GM19372 (cell line): Measurements from ENCODE around the gene DEDD2.

ENCODE experiments used
- ATAC-seq: cut with Tn5 transposase; IDR thresholded peaks from one replicate; pipeline ENCODE4 v1.9.1; 2021; ENCODE audit warnings: mild to moderate bottlenecking, low read depth, moderate library complexity; ENCODE audit not compliant: unreplicated experiment

Gene DEDD2

DNA sequence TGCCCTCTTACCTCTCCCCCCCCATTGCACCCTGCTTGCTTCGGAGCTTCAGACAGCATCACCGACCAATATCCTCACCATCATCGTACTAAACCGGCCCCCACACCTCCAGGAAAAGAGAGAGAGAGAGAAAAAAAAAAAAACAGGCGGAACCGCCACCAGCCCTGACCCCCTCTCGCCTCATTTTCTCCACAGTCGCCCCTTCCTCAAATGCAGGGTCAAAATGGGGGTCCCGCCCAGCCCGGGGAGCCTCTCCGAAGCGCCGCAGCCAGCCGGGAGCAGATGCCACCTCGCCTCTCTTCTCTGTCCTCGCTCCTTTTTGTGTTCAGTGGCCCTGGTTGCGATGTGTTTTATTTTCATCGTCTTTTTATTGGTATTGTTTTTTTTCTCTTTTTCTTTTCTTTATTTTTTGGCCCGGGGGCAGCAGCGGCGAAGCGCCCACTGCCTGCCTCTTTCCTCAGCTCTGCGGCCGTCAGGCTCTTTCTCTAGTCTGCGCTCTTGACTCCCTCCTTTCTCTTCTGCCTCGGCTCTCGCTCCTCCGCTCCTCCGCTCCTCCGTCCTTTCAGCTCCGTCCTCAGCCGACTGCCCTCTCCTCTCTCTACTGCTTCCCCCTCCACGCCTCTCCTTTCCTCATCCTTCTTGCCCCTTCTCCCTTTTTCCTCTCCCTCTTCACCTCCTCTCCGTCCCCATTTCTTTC, 41.4 kb downstream of the DEDD2 start:
- no peak for ATAC-seq

GRCh38 chr19:42174958-42175734, 42.3 kb downstream of the DEDD2 start:
- no peak for ATAC-seq

- ATAC-seq: no peak
These were observed 43.3 kb downstream of the DEDD2 start for GRCh38 chr19:42174188-42174587.

- ATAC-seq: no peak
These were observed 43.8 kb downstream of the DEDD2 start for GRCh38 chr19:42173695-42174094.

DNA sequence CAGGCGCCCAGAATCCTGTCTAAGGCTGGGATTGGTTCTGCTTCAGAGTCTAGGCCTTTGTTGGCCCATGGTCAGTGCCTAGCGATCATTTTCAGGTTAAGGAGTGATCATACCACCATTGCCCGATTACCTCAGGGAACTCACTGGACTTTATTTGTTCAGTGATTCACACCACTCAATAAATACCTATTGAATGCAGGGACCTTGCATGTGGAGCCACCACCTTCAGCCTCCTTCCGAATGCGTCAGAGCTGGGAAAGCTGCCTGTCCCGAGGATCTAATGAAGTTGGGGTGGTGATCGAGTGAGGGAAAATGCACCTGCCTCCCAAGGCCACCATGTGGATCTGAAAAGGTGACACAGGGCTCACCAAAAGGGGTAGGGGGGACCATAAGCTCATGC, 45.2 kb downstream of the DEDD2 start:
- ATAC-seq: no peak

DNA sequence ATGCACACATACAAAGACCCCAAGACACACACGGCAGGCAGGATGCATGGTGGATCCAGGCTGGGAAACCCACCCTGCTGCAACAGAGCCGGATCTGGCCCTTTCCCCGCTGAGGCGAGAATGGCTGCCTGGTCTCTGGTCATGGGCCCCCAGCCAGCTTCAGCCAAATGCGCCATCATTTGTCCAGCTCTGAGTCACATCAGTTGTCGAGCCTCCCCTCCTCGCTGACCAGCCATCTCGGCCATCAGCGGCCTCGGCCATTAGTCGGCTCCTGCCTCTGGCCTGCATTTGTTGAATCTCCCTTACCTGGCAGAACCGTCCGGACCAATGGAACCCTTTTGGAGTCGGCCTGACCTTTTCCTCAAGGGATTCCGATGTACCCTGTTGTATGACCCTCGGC, 46.8 kb downstream of the DEDD2 start:
- ATAC-seq: no peak

- no peak for ATAC-seq
These were observed 47.7 kb downstream of the DEDD2 start for GRCh38 chr19:42169486-42170413.

DNA sequence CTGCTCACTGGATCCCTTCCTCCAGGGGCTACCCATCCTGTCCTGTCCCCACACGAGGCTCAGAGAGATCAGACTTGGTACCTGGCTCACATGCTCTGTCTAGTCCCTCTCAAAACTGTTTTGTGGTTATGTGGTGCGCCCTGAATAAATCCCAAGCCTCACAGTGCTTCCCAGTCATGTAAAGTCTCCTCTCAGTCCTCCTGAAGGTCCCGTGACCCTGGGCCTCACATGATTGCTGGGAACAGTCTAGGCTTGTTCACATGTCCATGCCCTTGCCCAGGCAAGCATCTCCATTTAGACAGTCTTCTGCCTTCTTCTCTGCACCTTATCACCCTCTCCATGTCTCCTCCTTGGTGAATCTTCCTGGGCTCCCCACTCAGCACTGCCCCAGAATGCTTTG, 49.3 kb downstream of the DEDD2 start:
- no peak for ATAC-seq

- no peak for ATAC-seq
These were observed 51.2 kb downstream of the DEDD2 start for GRCh38 chr19:42166316-42166715.

- no peak for ATAC-seq
These were observed 52.3 kb downstream of the DEDD2 start for GRCh38 chr19:42165146-42165545.

GRCh38 chr19:42161616-42162263, 55.7 kb downstream of the DEDD2 start:
- no peak for ATAC-seq

GRCh38 chr19:42159942-42160341, 57.5 kb downstream of the DEDD2 start:
- ATAC-seq: no peak

DNA sequence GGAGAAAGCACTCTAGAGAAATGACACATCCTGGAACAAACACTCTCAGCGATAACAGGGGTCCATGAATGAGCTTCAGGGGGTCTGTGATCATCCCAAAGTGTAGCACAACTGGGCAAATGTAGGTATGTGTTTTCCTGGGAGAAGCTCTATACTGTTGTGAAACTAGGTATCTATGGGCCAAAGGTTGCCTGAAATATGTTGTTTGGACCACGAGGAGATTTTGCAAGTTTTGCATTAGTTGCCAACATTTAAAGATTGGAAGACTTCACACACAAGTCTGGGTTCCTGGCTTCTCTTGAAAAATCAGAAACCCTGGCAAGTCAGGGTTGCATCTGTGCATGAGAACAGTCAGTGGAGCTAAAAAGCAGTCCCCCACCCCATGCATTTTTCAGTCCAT, 58.6 kb downstream of the DEDD2 start:
- ATAC-seq: no peak

DNA sequence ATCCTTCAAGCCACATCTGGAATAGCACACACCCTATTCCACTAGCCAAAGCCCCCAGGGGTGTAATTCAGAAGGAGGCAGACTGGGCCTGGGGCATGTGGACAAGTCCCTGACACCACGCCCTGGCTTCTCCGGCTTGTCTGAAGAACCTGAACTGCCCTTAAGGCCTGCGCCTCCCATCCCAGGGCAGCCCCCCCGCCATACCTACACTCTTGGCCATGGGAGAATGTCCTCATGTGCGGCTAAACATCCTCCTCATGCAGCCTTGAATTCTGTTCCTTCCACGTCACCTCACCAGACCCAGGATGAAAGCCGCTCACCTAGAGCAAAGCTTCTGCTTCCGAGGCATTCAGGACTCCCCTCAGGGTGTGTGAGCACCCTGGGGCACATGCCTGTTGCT, 60.9 kb downstream of the DEDD2 start:
- no peak for ATAC-seq

DNA sequence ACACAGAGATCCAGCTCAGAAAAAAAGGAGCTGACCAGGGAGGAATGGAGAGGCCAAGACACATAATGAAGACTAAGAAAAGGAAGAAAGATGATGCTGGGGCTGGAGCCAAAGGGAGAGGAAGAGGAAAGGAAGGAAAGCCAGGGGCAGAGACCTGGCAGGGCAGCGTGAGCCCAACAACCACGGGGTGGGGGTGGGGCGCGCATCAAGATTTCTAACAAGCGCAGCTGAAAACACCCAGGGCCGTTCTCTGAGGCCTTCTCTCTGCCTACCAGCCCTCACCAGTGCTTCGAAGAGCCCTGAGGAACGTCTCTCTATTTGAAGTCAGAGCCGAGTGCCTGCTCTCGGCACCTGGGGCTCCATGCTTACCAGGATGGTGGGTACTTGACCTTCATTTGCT, 61.7 kb downstream of the DEDD2 start:
- ATAC-seq: no peak

- ATAC-seq: no peak
These were observed 62.8 kb downstream of the DEDD2 start for GRCh38 chr19:42154471-42155323.

GRCh38 chr19:42153672-42154433, 63.6 kb downstream of the DEDD2 start:
- ATAC-seq: no peak

DNA sequence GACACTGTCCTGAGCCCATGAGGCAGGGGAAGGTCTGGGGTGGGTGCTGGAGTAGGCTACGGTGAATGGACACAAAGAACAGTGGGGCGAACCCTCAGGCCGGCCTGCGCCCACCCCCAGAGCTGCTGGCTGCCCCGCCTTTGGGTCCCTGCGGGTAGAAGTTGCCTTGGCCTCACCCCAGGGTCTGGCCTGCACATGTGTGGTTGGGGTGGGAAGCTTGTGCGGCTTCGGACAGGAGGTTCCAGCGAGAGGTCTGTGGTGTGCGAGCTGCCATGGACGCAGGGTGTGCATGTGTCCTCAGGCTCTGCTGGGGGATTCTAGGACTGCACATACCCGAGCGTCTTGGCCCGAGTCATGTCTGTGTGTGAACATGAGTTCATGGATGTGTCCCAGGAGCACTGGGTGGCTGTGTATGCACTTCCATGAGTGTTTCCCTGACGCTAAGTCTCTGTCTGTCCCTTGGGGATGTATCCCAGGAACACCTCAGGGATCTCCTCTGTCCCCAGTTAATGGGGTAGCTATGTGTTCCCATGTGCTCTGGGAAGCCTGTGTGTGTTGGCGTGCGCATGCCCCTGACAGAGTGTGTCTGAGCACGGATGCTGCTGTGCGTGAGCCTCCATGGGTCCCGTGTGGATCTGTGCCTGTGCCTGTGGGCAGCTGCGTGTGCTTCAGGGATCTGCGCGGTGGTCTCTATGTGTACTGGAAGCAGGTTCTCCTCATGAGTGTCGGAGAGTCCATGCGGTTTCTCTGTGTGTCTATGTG, 64.4 kb downstream of the DEDD2 start:
- ATAC-seq: no peak
